Amniotic epithelial cell (primary cell): ENCODE data around the gene DNAAF2.
"Not testable (repeated sequence)": the region's sequence is repeated elsewhere in the genome, so short reads cannot be mapped to it uniquely, and the experiment has no call there.

Experiments
- DNase-seq: peaks from one replicate; pipeline ENCODE4 v3.0.0-alpha.2; 2010; ENCODE audit warnings: low read depth

Gene DNAAF2

DNA sequence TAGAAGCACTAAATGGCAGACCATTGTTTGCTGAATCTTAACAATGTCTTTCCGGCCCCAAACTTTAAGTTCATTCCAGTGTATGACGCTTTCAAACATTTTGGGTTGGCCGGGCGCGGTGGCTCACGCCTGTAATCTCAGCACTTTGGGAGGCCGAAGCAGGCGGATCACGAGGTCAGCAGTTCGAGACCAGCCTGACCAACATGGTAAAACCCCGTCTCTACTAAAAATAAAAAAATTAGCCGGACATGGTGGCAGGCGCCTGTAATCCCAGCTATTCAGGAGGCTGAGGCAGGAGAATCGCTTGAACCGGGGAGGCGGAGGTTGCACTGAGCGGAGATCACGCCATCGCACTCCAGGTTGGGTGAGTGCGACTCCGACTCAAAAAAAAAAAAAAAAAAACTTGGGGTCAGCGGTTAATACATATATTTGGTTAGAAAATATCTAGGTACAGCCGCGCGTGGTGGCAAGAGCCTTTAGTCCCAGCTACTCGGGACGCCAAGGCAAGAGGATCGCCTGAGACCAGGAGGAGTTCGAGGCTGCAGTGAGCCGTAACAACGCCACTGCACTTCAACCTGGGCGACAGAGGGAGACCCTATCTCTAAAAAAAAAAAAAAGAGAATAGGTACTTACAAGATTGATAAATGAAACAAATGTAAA, 49.9 kb downstream of the DNAAF2 start:
- not testable (repeated sequence) for DNase-seq

DNA sequence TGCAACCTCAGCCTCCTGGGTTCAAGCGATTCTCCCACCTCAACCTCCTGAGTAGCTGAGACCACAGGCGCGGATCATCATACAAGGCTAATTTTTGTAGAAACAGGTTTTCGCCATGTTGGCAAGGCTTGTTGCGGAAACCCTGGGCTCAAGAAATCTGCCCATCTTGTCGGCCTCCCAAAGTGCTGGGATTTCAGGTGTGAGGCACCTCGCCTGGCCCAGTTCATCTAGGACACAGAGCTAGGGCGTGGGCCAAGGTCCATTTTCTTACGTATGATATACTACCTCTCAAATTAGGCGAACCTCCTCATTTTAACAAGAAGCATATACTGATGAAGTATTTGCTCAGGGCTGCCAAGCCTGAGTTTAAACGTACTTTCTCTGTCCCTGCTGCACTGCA, 51.0 kb downstream of the DNAAF2 start:
- DNase-seq = no peak

DNA sequence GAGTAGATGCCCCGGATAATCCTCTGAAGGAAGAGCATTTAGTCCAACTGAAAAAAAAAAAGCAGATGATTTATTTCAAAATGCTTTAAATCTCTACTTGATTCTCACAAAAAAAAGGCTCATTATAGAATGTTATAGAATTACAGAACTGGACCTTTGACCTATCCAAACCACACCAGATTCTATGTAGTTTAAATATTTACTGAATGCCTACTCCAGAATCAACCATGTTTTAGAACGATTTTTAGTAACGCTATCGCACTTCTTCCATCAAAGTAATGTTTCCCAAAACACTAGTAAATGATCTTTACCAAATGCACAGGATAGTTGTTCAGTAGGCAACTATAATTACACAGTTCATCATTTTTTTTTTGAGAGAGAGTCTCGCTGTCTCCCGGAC, 51.4 kb downstream of the DNAAF2 start:
- DNase-seq = no peak

DNA sequence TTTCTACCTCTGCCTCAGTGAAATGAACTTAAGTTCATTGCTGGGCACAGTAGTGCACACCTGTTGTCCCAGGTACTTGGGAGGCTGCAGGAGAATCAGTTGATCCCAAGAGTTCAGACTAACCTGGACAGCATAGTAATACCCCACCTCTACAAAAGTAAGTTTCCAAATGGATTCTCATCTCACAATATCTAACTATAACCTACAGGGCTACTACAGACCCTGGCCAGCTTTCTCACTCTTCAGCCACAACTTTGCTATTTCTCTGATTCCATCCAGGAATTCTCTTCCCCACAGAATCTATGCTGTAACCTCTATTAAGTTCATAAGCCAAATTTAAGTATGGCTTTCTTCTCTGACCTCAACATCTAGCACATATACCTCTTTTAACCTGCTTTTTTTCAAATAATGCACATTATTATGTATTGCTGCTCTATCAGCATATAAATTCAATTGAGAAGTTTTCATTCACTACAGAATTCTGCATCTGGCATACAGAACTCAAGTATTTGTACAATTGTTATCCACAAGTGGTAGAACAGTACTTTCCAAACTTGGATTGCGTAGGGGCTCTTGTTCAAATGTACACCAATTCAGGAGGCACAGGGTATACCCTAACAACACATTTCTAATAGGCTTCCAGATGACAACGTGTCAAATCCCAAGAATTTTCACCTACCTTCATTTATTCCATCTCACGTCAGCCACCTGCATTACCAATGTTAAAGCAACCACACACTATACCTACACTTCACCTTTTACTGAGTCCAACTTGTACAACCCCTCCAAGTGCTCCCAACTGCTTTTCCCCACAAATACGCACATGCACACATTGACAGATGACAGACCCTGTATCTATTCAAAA, 52.7 kb downstream of the DNAAF2 start:
- no peak for DNase-seq

DNA sequence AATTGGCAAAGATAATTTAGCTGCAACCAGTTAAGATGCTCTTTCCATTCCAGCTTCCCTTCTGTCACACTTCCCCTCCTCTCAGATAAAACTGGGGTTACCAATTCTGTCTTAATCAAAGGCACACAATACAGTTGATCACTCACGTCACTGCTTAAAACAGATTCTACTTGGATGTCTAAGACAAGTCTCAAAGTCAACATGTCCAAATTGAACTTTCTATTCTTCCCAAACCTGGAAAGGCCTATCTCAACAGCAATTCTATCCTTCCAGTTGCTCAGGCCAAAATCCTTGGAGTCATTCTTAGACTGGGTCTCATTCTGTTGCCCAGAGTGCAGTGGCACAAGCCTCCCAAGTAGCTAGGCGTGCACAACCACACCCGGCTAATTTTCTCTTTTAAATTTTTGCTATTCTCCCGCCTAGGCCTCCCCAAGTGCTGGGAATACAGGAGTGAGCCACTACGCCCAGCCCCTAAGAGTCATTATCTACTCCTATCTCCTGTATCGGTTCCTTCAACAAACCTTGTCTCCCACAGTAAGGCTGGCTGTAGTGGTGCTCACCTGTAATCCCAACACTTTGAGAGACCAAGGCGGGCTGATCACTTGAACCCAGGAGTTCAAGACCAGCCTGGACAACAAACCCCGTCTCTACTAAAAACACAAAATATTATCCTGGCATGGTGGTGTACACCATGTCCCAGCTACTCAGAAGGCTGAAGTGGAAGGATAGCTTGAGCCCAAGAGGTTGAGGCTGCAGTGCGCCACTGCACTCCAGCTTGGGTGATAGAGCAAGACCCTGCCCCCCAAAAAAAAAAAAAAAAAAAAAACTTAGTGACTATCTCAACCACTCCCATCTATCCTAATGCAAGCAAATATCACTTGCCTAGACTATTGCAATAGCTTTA, 53.6 kb downstream of the DNAAF2 start:
- no peak for DNase-seq

DNA sequence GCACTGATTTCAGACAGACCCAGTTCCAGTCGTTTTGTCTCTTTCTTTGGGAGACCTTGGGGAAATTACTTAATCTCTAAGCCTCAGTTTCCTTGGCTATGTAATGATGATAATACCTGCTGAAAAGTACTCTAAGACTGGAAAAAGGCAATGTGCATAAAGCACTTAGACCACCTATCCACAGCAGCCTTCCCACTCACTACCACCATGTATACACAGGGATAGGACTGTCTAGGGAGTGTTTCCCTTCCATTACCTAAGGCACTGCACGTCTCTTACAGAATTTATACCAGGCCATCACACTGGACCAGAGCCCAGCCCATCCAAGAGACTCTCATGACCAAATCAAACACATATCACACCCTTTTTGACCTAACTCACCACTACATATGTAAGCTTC, 55.2 kb downstream of the DNAAF2 start:
- DNase-seq = no peak

DNA sequence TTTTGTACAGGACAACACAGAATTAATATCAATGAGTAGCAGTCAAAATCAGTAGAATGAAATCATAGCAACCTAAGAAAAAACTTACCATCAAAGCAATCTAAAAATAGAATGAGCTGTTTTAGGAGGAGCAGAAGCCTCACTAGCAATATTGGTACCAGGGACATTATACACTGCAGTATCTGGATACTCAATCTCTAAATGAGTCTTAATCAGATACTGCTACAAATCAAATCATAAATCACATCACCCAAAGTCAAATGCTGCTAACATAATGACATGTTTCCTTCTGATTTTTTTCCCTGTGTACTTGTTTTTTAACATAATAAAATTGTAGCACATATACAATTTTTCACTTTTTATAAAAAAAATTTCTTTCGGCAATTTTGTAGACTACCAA, 56.9 kb downstream of the DNAAF2 start:
- no peak for DNase-seq
